HG02973 (cell line): ENCODE results near the gene CNTROB.

ENCODE experiments used
- ATAC-seq: cut with Tn5 transposase; IDR thresholded peaks from one replicate; pipeline ENCODE4 v1.9.1; 2021; ENCODE audit warnings: moderate library complexity; ENCODE audit not compliant: unreplicated experiment

Gene CNTROB

GRCh38 chr17:7987112-7987893, 55.3 kb downstream of the CNTROB start:
- no peak for ATAC-seq

- no peak for ATAC-seq
Measured at GRCh38 chr17:7988750-7989178, 56.8 kb downstream of the CNTROB start.

GRCh38 chr17:7989781-7990655, 58.0 kb downstream of the CNTROB start:
- no peak for ATAC-seq

GRCh38 chr17:7992516-7992915, 60.5 kb downstream of the CNTROB start:
- ATAC-seq: no peak

GRCh38 chr17:7992924-7993323, 60.9 kb downstream of the CNTROB start:
- ATAC-seq: no peak

GRCh38 chr17:7993972-7994589, 62.1 kb downstream of the CNTROB start:
- ATAC-seq: no peak

- no peak for ATAC-seq
Measured at GRCh38 chr17:7995724-7996123, 63.7 kb downstream of the CNTROB start.

- ATAC-seq: no peak
Measured at GRCh38 chr17:7997186-7997585, 65.2 kb downstream of the CNTROB start.
